HepG2 (cell line): ENCODE results near the gene ARMC2. TPM values are rescaled to one million over a fixed set of nuclear protein-coding genes. Genes with fewer than 3 reads are reported as not detected.

Experiments
- ATAC-seq: fragments of 200-7000 bp; cut with Tn5 transposase; 3 replicates; pipeline ENCODE4 v1.9.1; 2020; ENCODE audit warnings: mild to moderate bottlenecking, moderate library complexity
- BruUV-seq: library from RNA; stranded (reverse); fragments of 400-500 nt; replicated peaks from 2 replicates; lab custom pipeline; 2021; lab: Mats Ljungman, UMichigan
- CTCF ChIA-PET: fragments of 300-600 bp; formaldehyde crosslinking; extraction: SDS; loops from one replicate; lab custom pipeline; 2021; ENCODE audit warnings: low total read pairs, inconsistent platforms, low intra/inter-chr PET ratio; lab: Yijun Ruan, JAX
- POLR2A ChIA-PET: fragments of 350-600 bp; sonication (Branson Sonifier 250); formaldehyde crosslinking; loops from one replicate; lab custom pipeline; 2020; ENCODE audit warnings: antibody characterized with exemption, inconsistent platforms; lab: Yijun Ruan, JAX
- DNase-seq: peaks from one replicate; pipeline ENCODE4 v3.0.0-alpha.2; 2015; ENCODE audit warnings: low spot score
- FAIRE-seq: peaks from 3 replicates; lab custom pipeline; 2011; peaks lifted over from hg19 to GRCh38; lab: Jason Lieb, UNC
- H2AFZ ChIP-seq: one replicate; pipeline ENCODE4 v1.6.1; 2011; ENCODE audit warnings: low read length, inconsistent platforms
- H3K27ac ChIP-seq: fragments of 300-600 bp; 3 replicates; pipeline ENCODE4 v1.8.0; 2011; ENCODE audit warnings: mixed run types, mild to moderate bottlenecking, mixed read lengths, low read length, inconsistent platforms; ENCODE audit not compliant: insufficient read depth; ENCODE audit errors: extremely low read length
- H3K27me3 ChIP-seq, 2 experiments: fragments of 200-600 bp in 1 of 2; 2 replicates in 1 of 2; 3 replicates in 1 of 2; pipeline versions ENCODE4 v1.6.0 to v1.8.0; 2011; ENCODE audit warnings: low read length in 2 of 2, mild to moderate bottlenecking in 2 of 2, moderate library complexity in 2 of 2, inconsistent platforms in 1 of 2; ENCODE audit not compliant: insufficient read depth in 2 of 2, control insufficient read depth in 1 of 2
- H3K36me3 ChIP-seq, 2 experiments: fragments of 200-600 bp in 1 of 2; replicated peaks in 1 of 2; 2 replicates in 1 of 2; 3 replicates in 1 of 2; pipeline versions ENCODE4 v1.5.1 to v1.8.0; 2011; ENCODE audit warnings: low read length in 2 of 2, inconsistent platforms in 1 of 2; ENCODE audit not compliant: insufficient read depth in 2 of 2, control insufficient read depth in 1 of 2
- H3K4me1 ChIP-seq: 2 replicates; pipeline ENCODE4 v1.5.1; 2012; ENCODE audit warnings: low read length, inconsistent platforms; ENCODE audit not compliant: insufficient read depth
- H3K4me2 ChIP-seq: 2 replicates; pipeline ENCODE4 v1.6.0; 2011; ENCODE audit warnings: low read depth, low read length, inconsistent platforms
- H3K4me3 ChIP-seq, 3 experiments: fragments of 200-600 bp in 1 of 3; sonication (generic), shearing (Covaris generic) in 1 of 3; replicated peaks in 1 of 3; 2 replicates each; pipeline ENCODE4 v1.5.1; 2011 to 2016; ENCODE audit warnings: low read length in 3 of 3, inconsistent platforms in 2 of 3, low read depth in 2 of 3, mild to moderate bottlenecking in 2 of 3, control low read depth in 1 of 3, mixed read lengths in 1 of 3; ENCODE audit not compliant: insufficient read depth in 1 of 3
- H3K79me2 ChIP-seq: one replicate; pipeline ENCODE4 v1.6.1; 2011; ENCODE audit warnings: low read length, inconsistent platforms; ENCODE audit not compliant: insufficient read depth
- H3K9ac ChIP-seq: 2 replicates; pipeline ENCODE4 v1.6.0; 2011; ENCODE audit warnings: mild to moderate bottlenecking, low read depth, low read length, inconsistent platforms; ENCODE audit not compliant: insufficient read depth
- H3K9me3 ChIP-seq: 2 replicates; pipeline ENCODE4 v1.5.1; 2012; ENCODE audit warnings: mild to moderate bottlenecking, low read length
- H4K20me1 ChIP-seq: 2 replicates; pipeline ENCODE4 v1.6.0; 2011; ENCODE audit warnings: inconsistent platforms, mild to moderate bottlenecking, low read length, moderate library complexity; ENCODE audit not compliant: insufficient read depth
- CEBPB ChIP-seq: IDR thresholded peaks from 2 replicates; pipeline ENCODE4 v1.6.1; 2011; ENCODE audit warnings: low read depth, low read length, improper control_type of control experiment, borderline replicate concordance
- HNF4G ChIP-seq, 2 experiments: sonication (generic) in 1 of 2; formaldehyde crosslinking in 1 of 2; IDR thresholded peaks; 2 replicates each; pipeline versions ENCODE4 v1.4.0 to v1.6.1; 2011 to 2020; ENCODE audit warnings: borderline replicate concordance in 2 of 2, low read depth in 2 of 2, mild to moderate bottlenecking in 2 of 2, low read length in 1 of 2, missing genetic modification reagents in 1 of 2, moderate library complexity in 1 of 2
- HOXA5 ChIP-seq: sonication (generic); formaldehyde crosslinking; IDR thresholded peaks from 2 replicates; pipeline ENCODE4 v1.4.0; 2020; ENCODE audit warnings: missing genetic modification reagents
- NKX3-1 ChIP-seq: sonication (generic); formaldehyde crosslinking; IDR thresholded peaks from 2 replicates; pipeline ENCODE4 v1.5.0; 2020; ENCODE audit warnings: missing genetic modification reagents
- NR2F1 ChIP-seq, 2 experiments: fragments of 450-650 bp in 1 of 2; formaldehyde crosslinking in 1 of 2; IDR thresholded peaks; 2 replicates each; pipeline versions ENCODE4 v1.5.0 to v1.6.1; 2016 to 2020; ENCODE audit warnings: mild to moderate bottlenecking in 1 of 2, missing compliant biosample characterization in 1 of 2, missing genetic modification reagents in 1 of 2, moderate library complexity in 1 of 2
- RBFOX2 ChIP-seq: fragments of 200-400 bp; formaldehyde crosslinking; IDR thresholded peaks from 2 replicates; pipeline ENCODE4 v1.6.1; 2017; ENCODE audit warnings: low read depth, mild to moderate bottlenecking, low read length
- SALL1 ChIP-seq: sonication (generic); formaldehyde crosslinking; IDR thresholded peaks from 2 replicates; pipeline ENCODE4 v1.8.0; 2022; ENCODE audit warnings: mild to moderate bottlenecking, missing genetic modification reagents
- SNRNP70 ChIP-seq: fragments of 200-400 bp; formaldehyde crosslinking; IDR thresholded peaks from 2 replicates; pipeline ENCODE4 v1.6.1; 2017; ENCODE audit warnings: mild to moderate bottlenecking, low read depth, low read length, moderate library complexity
- ZNF121 ChIP-seq: sonication (generic); formaldehyde crosslinking; IDR thresholded peaks from 2 replicates; pipeline ENCODE4 v1.5.0; 2020; ENCODE audit warnings: mild to moderate bottlenecking, missing genetic modification reagents
- ZNF142 ChIP-seq: sonication (generic); formaldehyde crosslinking; IDR thresholded peaks from 2 replicates; pipeline ENCODE4 v1.4.0; 2020; ENCODE audit warnings: missing genetic modification reagents
- ZNF143 ChIP-seq: sonication (generic); formaldehyde crosslinking; IDR thresholded peaks from 2 replicates; pipeline ENCODE4 v1.4.0; 2020; ENCODE audit warnings: missing genetic modification reagents
- ZNF296 ChIP-seq: sonication (generic); formaldehyde crosslinking; conservative IDR thresholded peaks from 2 replicates; pipeline ENCODE4 v1.5.0; 2020; ENCODE audit warnings: mild to moderate bottlenecking, missing genetic modification reagents
- ZNF432 ChIP-seq: sonication (generic); formaldehyde crosslinking; IDR thresholded peaks from 2 replicates; pipeline ENCODE4 v1.5.0; 2020; ENCODE audit warnings: missing genetic modification reagents, mild to moderate bottlenecking, borderline replicate concordance
- WGBS: methylation state at CpG from one replicate; pipeline ENCODE4 v1.1.6; 2017; ENCODE audit warnings: low lambda C conversion rate; 5-methylcytosine and 5-hydroxymethylcytosine counted together
- in situ Hi-C: cut with HindIII; loops from 2 replicates; pipeline ENCODE4 v1.10.0; 2017; ENCODE audit warnings: low pct_unique_long_range_greater_than_20kb; ENCODE audit not compliant: extremely low pct_ligation_motif_present
- intact Hi-C: fragments of 100-400 bp; cut with micrococcal nuclease; formaldehyde crosslinking; loops from one replicate; pipeline ENCODE4 v1.10.0; 2022; ENCODE audit not compliant: unreplicated experiment
- polyA plus RNA-seq, 8 experiments: library from polyadenylated mRNA; depleted of rRNA in 3 of 8; stranded (reverse) in 7 of 8; unstranded in 1 of 8; fragments of >200 nt; fragmentation: Illumina TruSeq in 4 of 8; extraction: Trizol in 4 of 8; gene quantifications; 2 replicates each; pipeline versions ENCODE4 v1.2.1 to v1.2.3, GENCODE V29; 2011 to 2016; ENCODE audit warnings: low read depth in 4 of 8, missing spikeins in 1 of 8, mixed read lengths in 1 of 8; ENCODE audit not compliant: insufficient read depth in 1 of 8
- total RNA-seq, 5 experiments: library from RNA; depleted of rRNA; stranded (reverse); fragments of >200 nt; fragmentation: Illumina TruSeq; extraction: Trizol; gene quantifications; 2 replicates each; pipeline ENCODE4 v1.2.3, GENCODE V29; 2016; ENCODE audit warnings: low read depth in 1 of 5
- TF ChIP-seq, protein P1 (sequence below): sonication (generic); formaldehyde crosslinking; IDR thresholded peaks from 2 replicates; pipeline ENCODE4 v1.5.0; 2020; ENCODE audit warnings: missing genetic modification reagents, mild to moderate bottlenecking, borderline replicate concordance

ARMC2 gene
- total and polyA plus RNA-seq, 2 of the 13 experiments (the other 11 are each of a cell fraction or from before 2014, with no cell fraction given) = 1.4 to 3.2 TPM

DNA sequence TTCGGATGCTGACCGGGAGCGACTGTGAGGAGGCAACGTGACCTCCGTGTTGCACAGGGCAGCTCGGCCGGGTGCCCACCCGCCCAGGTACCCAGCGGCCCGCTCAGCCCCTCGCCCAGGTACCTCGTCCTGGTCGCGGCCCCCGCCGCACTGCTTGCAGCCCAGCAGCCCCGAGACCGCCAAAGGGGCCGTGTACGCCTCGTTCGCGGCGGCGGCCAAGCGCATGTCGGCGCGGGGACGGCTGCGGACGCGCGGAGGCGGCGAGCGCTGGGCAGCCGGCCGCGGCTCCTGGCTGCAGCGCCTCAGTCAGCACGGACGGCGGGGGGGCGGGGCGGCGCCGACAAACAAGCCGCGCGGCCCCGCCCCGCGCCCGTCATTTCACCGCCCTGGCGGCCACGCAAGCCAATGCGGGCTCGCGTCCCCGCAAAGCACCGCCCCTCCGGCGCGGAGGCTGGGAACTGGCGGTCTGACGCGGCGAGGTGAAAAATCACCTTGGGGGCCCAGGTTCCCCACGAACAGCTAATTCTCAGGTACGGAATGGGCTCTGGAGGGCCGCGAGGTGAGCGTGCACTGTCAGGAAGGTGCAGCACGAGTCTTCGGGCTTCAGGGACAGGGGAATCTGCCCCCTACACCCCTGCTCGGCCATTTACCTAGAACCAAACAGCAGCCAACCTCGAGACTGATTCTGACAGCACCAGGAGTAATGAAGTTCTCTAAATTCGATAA, 161.2 kb downstream of the ARMC2 start (continued):
- TF ChIP-seq NR2F1 (CRISPR knock-in tag; IDR thresholded peaks at IDR 0.05) (no peak), HOXA5 (peak; percentile 18; the same call in 1 of the 2 replicates), SNRNP70 (no peak), ZNF432 (no peak), ZNF296 (no peak)

GRCh38 chr6:109009962-109010704, 161.9 kb downstream of the ARMC2 start:
- Histone ChIP-seq H3K4me2 (peak overlapping the region; percentile 88), H4K20me1 (peaks cover 10% of the 10 kb centered on the region; the same call in 1 of the 2 replicates), H3K4me1 (peaks cover 37% of the 10 kb centered on the region), H3K36me3 (no peaks in the 10 kb centered on the region), H3K4me3 (peak overlapping the region; percentile 74 to 98 (median 97)), H3K27me3 (no peaks in the 10 kb centered on the region; a peak in 2 of 5 replicates), H3K9ac (peak overlapping the region; percentile 87), H3K27ac (peak overlapping the region; percentile 79), H2AFZ (peak overlapping the region; percentile 57), H3K79me2 (peaks cover 45% of the 10 kb centered on the region), H3K9me3 (no peaks in the 10 kb centered on the region)
- intact Hi-C loops (loop anchor here (2.0 to 5.0 kb wide), 2 partner anchors 41 to 62 kb away; no protein-coding TSS in a partner anchor), in situ Hi-C loops (no loop called here)
- ATAC-seq (no peak), DNase-seq (no peak), FAIRE-seq (no peak)
- POLR2A ChIA-PET = interaction anchor here (1.3 to 2.7 kb wide), 4 partner anchors 23 to 374 kb away, joined by 4 to 18 read pairs (median 5); partner anchors contain the start of genes CEP57L1 and SESN1
- 8% methylated on average over 10 of the region's 10 CpGs for WGBS
- CTCF ChIA-PET = no interaction called here
- TSS peak; percentile 90 for BruUV-seq
- no peak for TF ChIP-seq SALL1 (CRISPR knock-in tag)
- no peak for TF ChIP-seq NKX3-1
- peak; percentile 77 for TF ChIP-seq ZNF121 (CRISPR knock-in tag)
- TF ChIP-seq CEBPB = no peak
- TF ChIP-seq ZNF142 (CRISPR knock-in tag) = no peak
- no peak for TF ChIP-seq ZNF143
- no peak for TF ChIP-seq RBFOX2
- no peak for TF ChIP-seq HNF4G (IDR thresholded peaks at IDR 0.05; ENCODE audit: borderline replicate concordance, low read depth, low read length)
- no peak for TF ChIP-seq HNF4G (CRISPR knock-in tag; IDR thresholded peaks at IDR 0.05; ENCODE audit: borderline replicate concordance, low read depth)
- TF ChIP-seq, protein P1, sequence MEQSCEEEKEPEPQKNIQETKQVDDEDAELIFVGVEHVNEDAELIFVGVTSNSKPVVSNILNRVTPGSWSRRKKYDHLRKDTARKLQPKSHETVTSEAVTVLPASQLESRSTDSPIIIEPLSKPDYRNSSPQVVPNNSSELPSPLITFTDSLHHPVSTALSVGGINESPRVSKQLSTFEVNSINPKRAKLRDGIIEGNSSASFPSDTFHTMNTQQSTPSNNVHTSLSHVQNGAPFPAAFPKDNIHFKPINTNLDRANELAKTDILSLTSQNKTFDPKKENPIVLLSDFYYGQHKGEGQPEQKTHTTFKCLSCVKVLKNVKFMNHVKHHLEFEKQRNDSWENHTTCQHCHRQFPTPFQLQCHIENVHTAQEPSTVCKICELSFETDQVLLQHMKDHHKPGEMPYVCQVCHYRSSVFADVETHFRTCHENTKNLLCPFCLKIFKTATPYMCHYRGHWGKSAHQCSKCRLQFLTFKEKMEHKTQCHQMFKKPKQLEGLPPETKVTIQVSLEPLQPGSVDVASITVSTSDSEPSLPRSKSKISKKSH (CRISPR knock-in tag) = no peak
